OCI-LY1 (cell line): ENCODE data around the gene ACACA.
"Not testable (repeated sequence)": the region's sequence is repeated elsewhere in the genome, so short reads cannot be mapped to it uniquely, and the experiment has no call there.

Experiments
- CTCF ChIP-seq: fragments of 200-600 bp; sonication (generic), shearing (Covaris generic); IDR thresholded peaks from 2 replicates; pipeline ENCODE4 v1.5.1; 2017; ENCODE audit warnings: mild to moderate bottlenecking, antibody characterized with exemption, low read length, moderate library complexity, mixed read lengths
- EZH2 ChIP-seq: fragments of 200-600 bp; sonication (generic), shearing (Covaris generic); IDR thresholded peaks from 2 replicates; pipeline ENCODE4 v1.8.0; 2017; ENCODE audit warnings: borderline replicate concordance, mixed run types, mild to moderate bottlenecking, antibody characterized with exemption, low read length, moderate library complexity, mixed read lengths

GRCh38 chr17:37143558-37143957, 263.1 kb downstream of the ACACA start:
- TF ChIP-seq CTCF, EZH2: not testable (repeated sequence)
